GM18907 (cell line): ENCODE measurements around the gene EGFR.
A peak's percentile ranks its signal among the peaks of the same experiment; 100 is the strongest.

Experiments
- ATAC-seq: cut with Tn5 transposase; IDR thresholded peaks from one replicate; pipeline ENCODE4 v1.9.1; 2021; ENCODE audit warnings: mild to moderate bottlenecking, moderate library complexity; ENCODE audit not compliant: unreplicated experiment

Gene EGFR

DNA sequence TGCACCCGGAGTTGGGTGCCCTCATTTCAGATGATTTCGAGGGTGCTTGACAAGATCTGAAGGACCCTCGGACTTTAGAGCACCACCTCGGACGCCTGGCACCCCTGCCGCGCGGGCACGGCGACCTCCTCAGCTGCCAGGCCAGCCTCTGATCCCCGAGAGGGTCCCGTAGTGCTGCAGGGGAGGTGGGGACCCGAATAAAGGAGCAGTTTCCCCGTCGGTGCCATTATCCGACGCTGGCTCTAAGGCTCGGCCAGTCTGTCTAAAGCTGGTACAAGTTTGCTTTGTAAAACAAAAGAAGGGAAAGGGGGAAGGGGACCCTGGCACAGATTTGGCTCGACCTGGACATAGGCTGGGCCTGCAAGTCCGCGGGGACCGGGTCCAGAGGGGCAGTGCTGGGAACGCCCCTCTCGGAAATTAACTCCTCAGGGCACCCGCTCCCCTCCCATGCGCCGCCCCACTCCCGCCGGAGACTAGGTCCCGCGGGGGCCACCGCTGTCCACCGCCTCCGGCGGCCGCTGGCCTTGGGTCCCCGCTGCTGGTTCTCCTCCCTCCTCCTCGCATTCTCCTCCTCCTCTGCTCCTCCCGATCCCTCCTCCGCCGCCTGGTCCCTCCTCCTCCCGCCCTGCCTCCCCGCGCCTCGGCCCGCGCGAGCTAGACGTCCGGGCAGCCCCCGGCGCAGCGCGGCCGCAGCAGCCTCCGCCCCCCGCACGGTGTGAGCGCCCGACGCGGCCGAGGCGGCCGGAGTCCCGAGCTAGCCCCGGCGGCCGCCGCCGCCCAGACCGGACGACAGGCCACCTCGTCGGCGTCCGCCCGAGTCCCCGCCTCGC, at the start of gene EGFR:
EGFR (plus strand) TSS at position 657 of the 830 bp plus-strand sequence. CDS start 261 bp downstream, outside the sequence.
- no peak for ATAC-seq

DNA sequence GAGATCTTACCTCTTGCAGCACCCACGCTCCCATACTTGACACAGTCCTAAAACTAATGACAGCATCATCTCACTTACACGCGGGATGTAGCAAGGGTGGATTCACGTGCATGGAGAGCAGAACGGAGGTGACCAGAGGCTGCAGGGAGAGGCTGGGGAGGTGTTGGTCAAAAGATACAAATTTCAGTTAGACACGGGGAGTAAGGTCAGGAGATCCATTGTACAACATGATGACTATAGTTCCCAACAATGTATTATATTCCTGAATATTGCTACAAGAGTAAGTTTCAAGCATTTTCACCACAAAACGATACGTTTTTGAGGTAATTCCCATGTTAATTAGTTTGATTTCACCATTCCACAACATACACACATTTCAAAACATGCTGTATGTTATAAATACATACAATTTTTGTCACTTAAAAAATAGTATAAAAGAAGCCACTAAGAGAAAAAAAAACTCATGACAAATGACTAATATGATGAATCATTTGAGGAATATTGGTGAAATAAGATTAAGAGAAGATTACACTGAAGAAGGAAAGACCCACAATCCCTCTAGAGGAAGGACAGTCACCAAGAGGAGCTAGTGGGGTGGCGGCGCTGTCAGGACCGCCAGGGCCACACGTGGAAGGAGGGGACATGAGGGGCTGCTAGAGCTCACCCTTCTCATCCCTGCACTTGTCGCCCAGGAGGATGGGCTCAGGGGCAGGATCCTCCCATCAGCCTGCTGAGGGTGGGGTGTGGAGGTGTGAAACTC, 49.4 kb upstream of the EGFR start:
- no peak for ATAC-seq

DNA sequence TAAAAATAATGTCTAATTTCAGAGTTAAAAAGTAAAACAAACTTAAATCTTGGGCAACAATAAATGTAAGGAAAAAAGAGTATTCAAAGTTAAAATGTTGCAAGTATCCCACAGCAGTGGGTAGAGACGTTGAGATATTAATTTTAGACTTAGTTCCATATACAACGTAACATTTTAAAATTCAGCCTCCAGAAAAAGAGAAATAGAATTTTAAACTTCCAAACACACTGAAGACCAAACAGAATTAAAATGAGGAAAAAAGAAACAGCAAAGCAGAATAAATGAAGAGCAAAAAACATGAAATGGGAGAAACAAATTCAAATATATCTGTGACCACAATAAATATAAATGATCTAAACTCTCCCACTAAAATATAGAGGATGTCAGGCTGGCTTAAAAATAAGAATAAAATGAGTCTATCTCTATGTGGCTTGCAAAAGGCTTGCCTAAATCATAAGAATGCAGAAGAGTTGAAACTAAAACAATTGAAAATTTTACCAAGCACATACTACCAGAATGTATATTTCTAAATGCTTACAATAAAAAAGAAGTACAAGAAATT, 46.0 kb upstream of the EGFR start:
- ATAC-seq, result no peak

DNA sequence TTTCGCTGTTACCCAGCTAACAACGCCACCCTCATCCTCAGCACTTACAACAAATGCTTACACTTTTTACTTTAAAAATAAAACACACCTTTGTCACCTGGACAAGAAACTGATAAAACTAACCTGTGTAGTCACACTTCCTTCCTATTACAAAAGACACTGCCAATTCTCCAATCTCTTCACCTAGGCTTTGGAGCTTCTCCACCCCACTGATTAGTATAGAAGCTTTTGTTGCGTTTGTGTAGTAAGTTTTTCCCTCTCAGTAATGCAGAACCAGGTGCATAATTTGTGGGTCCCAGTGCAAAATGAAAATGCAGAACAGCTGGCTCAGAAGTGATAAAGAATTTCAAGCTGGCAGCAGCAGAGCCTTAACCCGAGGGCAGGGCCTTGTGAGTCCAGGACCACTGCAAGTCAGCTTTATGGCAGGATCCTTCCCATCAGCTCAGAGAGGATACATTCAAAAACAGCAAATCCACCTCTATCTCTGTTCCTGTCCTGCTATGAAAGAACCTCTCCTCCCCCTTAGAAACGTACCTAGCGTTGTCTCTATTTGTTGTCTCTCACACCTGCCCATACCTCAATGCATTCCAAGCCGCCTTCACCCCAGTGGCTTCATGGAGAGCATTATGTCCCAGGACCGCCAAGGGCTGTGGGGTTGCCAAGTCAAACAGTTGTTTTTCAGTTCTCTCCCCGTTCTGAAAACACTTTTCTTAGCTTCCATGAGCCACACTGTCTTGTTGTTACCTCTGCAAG, 40.3 kb upstream of the EGFR start:
- ATAC-seq, result no peak

DNA sequence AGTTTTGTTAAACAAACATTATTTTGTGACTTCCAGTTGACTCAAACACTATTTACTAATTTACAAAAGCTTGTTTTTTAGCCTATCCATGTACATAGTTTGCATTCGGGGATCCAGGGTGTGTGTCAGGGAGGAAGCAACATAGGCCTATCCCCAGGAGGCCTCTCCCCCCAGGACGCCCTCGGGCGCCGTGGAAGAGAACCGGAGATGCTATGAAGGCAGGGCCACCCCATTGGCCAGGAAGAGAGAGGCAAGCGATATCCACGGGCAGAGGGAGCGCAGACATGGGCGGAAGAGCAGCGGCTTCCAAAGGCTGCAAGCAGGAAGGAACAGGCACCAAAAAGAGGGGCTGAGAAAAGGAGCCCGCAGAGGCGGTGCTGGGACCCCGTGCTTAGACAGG, 38.3 kb upstream of the EGFR start:
- no peak for ATAC-seq

DNA sequence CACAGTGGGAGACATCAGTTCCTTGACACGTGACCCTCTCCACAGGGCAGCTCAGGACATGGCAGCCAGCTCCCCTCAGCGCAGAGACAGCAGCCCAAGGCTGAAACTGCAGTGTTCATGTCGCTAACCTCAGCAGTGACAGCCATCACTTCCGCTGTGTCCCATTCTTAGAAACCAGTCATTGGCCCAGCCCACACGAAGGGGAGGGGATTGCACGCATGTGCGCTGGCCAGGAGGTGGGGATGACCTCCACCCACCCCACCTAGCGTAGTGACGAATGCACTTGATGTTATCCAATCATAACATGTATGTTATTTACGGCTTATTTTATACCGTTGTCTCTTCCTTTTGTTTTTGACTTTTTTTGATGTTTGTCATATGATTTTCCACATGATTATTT, 36.9 kb upstream of the EGFR start:
- ATAC-seq, result no peak

DNA sequence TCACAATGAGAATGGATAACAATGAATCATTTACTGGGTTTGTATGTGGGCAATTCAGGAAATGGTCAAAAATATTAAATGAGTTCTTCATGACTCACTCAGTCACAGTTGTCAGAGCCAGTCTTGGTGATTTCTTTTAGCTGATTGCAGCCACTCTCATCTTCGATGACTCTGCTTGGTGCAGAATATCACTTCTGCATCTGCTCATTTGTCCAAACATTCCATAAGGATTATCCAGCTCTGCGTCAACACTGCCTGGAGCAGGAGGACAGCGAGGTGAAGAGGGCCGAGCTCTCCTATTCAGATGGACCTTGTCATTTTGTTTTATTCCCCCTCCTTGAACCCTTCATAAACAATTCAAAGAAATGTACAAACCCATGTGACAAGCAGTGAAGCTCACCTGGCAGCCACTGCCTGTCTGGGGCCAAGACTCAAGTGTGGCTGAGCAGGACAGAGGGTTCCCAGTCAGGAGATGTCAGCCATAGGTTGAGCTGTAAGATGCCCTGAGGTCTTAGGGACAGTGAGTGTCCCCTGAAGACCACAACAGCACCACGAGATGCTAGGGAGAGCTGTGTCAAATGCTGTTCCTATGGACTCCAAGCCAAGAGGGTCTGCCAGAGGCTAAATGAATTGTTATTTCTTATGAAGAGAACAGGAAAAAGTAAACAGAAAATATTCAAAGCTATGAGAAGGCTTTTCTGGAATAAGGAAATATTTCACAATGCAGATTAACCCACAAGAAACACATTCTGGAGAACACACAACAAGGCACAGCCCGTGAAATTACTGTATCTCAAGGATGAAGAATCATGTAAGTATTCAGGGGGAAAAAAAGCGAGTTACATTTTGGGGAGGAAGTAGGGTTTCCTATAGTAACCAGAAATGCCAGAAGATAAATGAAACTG, 33.1 kb upstream of the EGFR start:
- no peak for ATAC-seq

DNA sequence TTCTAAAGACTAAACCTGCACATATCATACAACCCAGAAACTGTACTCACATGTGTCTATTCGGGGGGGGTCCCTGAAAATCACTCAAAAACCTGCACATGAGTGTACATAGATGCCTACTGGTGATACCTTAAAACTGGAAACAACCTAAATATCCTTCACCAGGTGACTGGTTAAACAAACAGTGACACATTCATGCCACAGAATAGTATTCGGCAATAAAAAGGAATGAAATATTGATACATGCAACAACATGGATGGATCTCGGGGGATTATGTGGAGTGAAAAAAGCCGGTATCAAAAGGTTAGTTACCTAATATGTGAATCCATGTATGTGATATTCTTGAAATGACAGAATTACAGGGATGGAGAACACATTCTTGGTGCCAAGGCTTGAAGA, 32.1 kb upstream of the EGFR start:
- no peak for ATAC-seq

DNA sequence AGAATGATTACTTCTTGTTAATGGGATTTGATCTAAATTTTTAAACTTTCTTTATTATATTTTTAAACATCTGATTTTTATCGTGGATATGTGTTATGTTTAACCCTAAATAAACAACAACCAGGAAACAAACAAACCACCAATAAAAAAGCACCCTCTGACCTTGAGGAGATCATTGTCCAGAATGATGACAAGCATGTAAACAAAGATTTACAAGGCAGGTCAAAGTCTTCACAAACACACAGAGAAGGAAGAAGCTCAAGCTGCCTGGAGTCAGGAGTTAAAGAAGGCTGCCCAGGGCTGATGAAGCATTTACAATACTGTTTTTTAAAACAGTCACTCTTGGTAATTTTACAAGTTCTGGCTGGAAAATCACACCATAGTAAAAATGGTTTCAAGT, 31.0 kb upstream of the EGFR start:
- no peak for ATAC-seq

DNA sequence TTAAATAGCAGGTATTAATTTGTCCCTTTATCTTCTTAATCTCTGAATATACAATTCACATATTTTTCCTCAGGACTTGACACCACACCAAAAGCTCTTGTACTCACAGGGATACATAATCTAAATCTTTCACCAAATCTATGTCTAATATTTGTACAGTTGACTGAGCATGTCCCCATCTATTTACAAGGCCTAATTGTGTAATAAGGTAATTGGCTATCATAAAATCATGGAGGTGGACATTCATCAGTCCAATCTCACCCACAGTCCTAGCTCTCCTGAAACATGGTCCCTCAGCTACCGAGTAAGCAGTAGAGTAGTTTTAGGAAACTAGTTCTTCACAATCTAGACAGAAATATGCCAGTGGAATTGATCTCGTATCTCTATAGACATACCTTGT, 30.3 kb upstream of the EGFR start:
- no peak for ATAC-seq

DNA sequence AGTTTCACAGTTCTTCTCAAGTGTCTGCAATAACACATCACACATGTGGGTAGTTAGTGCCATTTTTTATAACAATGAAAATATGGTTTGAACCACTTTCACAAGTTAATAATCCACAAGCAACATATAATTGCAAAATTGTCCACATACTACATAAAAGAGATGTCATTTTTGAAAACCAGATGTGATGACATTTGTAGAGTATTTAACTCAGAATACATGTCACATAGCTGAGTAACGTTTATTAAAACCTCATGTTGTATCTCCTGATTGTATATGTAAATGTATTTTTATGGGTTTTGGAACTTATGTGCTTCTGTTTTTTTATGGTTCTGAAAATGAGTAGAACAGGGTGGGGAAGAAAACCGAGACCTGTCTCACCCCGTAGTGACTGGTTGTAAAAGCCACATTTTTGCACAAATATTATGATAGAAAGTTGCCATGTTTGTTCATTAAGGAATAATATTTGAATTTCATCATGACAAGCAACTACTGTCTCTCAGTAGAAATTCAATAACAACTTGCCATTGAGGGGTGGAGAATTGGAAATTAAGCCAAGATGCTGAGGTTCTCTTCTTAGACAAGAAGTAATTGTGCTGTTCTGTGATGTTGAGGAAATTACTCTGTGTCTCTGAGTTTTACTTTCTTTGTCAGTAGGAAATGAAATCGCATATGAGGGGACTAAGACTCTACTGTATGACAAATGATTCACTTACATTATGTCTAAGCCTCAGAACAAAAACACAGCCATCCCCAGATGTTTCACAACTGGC, 29.2 kb upstream of the EGFR start:
- ATAC-seq, result no peak

DNA sequence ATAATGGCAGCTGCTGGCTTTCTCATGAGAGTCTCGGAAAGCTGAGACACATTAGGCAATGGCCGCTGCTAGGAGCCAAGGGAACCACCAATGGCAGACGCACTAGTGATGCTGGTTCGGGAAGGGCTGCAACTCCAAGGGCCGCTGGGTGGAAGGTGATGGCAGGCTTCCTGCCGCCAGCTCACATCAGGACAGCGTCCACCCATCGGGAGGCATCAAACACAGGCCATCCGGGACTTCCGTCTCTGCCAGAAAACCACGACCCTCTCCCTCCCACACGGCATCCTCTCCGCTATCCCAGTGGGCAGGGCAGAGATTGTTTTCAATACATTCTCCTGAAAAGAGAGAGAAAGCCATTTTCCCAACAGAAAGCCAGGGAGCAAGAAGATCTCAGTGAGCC, 27.5 kb upstream of the EGFR start:
- ATAC-seq, result no peak

DNA sequence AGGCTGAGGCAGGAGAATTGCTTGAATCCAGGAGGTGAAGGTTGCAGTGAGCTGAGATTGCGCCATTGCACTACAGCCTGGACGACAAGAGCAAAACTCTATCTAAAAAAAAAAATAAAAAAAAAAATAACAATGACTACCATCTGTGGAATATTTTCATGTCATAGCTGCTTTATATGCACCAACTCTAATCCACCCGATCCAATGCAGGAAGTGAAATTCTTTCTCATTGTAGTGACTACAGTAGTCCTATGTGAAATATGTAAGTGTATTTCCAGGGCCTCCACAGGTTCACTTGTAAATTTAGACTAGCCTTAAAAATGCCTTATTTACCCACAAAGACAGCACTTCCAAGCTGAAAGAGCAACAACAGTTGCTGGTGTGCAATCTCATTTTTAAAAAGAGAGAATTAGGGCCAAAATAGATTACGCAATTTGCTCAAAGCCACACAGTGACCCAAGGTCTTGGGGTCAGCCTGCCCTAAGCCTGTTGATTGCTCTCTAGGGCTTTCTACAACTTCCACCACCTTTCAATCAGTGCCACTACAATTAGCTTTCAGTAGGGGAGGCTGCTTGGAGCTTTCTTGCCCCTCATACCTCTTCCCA, 25.8 kb upstream of the EGFR start:
- no peak for ATAC-seq

DNA sequence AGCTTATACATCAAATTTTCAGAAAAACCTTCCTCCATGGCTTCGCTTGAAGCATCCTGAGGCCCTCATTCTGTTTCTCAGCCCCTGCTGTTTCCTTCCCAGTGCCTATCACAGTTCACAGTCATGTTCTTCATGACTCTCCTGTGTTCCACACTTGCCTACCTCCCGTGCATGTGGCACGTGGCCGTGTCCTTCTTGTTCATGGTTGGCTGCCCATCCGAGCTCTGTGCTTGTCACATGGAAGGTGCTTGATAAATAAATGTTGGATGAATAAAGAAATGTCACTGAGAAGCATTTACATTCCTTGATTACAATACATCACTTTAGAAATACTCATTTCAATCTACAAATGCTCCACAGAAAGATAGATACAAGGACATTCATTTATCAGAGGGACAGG, 23.7 kb upstream of the EGFR start:
- ATAC-seq, result no peak

DNA sequence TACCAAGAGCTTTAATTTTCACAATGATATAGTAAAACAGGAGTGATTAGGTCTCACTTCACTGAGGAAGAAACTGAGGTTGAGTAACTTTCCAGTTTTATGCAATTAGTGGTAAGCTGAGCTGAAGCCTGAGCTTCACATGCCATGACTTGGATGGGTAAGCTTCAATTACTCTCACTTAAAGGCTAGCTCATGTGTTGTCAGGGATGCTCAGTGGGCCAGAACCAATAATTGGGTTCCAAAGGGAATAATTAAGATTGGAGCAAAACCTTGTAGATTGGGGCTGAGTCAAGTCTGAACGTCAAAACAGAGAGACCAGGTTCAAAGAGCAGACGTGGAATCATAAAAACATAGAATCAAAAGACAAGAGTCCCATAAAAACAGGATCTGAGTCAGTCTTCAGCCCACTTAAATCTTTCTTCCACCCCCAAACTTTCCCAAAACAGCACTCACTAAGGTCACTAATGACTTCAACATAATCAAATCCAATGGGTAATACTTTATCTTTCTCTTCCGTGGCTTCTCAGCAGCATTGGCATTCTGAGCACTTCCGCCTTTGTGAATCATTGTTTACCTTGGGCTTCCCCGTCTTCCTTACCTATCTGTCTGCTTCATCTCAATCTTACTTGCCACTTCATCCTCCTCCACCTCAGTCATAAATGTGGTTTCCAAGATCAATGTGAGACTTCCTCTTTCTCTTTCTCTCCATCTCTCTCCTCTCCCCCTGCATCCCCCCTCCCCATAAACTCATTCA, 23.0 kb upstream of the EGFR start:
- peak; percentile 90 for ATAC-seq

DNA sequence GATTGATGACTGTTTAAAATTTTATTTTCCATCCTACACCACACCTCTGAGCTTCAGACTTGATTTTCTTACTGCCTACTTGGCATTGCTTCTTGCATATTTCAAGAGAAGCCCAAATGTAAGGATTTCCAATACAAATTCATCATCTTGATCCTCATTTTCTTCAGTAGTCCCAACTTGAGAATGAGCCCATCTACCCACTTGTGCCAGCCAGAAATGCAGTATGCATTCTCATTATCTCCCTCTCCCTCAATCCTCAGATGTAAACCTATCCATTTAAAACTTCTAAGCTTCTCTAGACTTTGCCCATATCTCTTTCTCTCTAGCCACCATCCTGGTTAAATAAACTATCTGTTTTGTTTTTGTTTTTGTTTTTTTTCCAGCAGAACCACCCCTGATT, 22.4 kb upstream of the EGFR start:
- no peak for ATAC-seq

DNA sequence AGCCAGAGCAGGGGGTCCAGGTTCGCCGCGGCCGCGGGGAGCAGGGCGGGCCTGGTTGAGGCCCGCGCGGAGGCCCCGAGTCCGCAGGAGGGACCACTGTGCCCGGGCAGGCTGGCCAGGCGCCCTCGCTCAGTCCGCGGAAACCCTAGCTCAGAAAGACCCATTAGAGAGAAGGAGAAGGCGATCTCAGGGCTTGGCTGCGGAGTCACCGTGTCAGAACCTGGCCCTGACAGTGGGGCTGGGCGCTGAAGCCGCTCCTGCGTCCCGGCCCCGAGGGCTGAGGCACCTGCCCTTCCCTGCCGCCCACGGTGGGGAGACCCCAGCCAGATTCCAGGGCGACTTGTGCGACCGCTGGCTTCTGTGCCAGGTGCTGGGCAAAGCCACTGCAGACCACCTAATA, 14.2 kb upstream of the EGFR start:
- no peak for ATAC-seq

DNA sequence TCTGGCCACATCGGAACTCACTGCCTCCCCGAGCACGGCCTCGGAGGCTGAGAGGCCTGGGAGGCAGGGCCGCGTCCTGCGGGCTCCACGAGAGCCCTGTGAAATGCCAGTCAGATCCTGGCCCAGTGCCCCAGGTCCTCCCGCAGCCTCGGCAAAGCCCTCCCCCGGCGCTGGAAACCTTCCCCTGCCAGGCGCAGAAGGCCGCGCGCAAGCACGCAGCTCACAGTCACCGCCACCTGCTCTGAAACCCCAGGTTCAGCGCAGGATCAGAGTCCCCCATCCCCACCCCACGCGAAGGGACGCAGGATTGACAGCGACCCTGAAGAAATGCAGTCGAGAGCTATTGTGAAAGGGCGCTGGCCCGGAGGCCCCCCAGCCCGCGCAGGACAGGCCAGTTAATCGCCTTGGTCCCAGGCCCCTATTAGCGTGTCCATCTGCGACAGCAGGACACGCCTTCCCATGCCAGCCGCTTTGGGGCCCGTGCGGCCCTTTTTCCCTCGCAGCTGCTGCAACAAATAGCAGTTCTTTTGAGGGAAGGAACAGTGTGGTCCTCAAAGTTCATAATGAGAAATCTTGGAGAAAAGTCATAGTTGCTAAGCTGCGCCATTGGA, 13.5 kb upstream of the EGFR start:
- ATAC-seq, result no peak
